IPS DF 6.9 (cell line): Measurements from ENCODE around the gene FBXO5.

Experiments used
- DNase-seq: peaks from one replicate; pipeline ENCODE4 v3.0.0-alpha.2; 2013; ENCODE audit warnings: low read depth, low spot score
- H3K27ac ChIP-seq: one replicate; pipeline ENCODE4 v1.5.1; 2013; ENCODE audit warnings: low read length, control low read depth
- H3K27me3 ChIP-seq: 2 replicates; pipeline ENCODE4 v1.6.1; 2013; ENCODE audit warnings: mild to moderate bottlenecking, low read length; ENCODE audit not compliant: control insufficient read depth, insufficient read depth
- H3K36me3 ChIP-seq: 2 replicates; pipeline ENCODE4 v1.6.1; 2013; ENCODE audit warnings: low read length; ENCODE audit not compliant: control insufficient read depth, insufficient read depth
- H3K4me1 ChIP-seq: 2 replicates; pipeline ENCODE4 v1.6.1; 2013; ENCODE audit warnings: low read length; ENCODE audit not compliant: control insufficient read depth, insufficient read depth
- H3K4me3 ChIP-seq: 2 replicates; pipeline ENCODE4 v1.5.1; 2013; ENCODE audit warnings: mild to moderate bottlenecking, low read length
- H3K9me3 ChIP-seq: 2 replicates; pipeline ENCODE4 v1.6.1; 2013; ENCODE audit warnings: low read length, inconsistent platforms; ENCODE audit not compliant: control insufficient read depth, insufficient read depth
- WGBS: extraction: QIAGEN DNeasy Blood & Tissue Kit; methylation state at CpG from one replicate; pipeline ENCODE4 v1.1.7; 2013; ENCODE audit warnings: mixed read lengths, missing lambda C conversion rate; ENCODE audit not compliant: insufficient read length, insufficient coverage; 5-methylcytosine and 5-hydroxymethylcytosine counted together

Gene FBXO5, protein sequence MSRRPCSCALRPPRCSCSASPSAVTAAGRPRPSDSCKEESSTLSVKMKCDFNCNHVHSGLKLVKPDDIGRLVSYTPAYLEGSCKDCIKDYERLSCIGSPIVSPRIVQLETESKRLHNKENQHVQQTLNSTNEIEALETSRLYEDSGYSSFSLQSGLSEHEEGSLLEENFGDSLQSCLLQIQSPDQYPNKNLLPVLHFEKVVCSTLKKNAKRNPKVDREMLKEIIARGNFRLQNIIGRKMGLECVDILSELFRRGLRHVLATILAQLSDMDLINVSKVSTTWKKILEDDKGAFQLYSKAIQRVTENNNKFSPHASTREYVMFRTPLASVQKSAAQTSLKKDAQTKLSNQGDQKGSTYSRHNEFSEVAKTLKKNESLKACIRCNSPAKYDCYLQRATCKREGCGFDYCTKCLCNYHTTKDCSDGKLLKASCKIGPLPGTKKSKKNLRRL

DNA sequence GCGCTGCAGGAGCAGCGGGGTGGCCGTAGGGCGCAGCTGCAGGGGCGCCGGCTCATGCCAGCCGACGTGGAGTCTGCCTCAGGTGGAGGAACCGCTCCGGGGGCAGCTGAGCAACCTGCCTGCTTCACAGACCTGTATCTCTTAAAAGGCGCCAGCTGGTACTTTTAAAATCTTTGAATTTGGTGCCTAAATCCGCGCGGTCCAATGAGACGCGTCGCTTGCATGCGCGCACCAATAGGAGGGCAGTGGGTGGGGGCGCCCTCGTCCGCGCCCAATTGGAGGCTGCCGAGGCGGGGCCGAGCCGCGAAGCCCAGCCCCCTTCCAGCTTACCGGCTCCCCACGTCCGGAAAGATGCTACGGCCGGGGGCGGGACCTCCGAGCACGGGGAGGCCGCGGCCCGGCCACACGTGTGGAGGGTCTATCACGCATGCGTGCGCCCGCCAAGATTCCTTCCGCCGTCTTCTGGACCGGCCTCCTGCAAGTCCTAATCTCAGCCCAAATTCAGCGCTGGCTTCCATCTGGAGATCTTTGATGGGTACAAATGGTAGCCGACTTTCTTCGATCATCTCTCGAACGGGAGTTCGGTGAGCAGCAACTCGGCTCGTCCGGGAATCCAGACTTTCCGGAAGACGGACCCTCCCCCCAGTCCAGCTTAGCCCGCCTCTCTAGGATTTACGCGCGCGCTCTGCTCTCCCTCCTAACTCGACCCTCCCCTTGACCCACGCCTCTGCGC lies at the start of gene FBXO5:
Gene FBXO5, minus strand, starts transcription at position 138 of the 733 bp plus-strand sequence. Its CDS starts 82 bp downstream, at position 56.
- Histone ChIP-seq H3K36me3 (no peaks in the 10 kb centered on the region), H3K4me1 (no peaks in the 10 kb centered on the region), H3K4me3 (peak within 1 kb of the TSS; percentile 78), H3K9me3 (no peaks in the 10 kb centered on the region), H3K27ac (no peak within 1 kb of the TSS), H3K27me3 (no peaks in the 10 kb centered on the region)
- no CpG with 5 or more reads among the region's 66 CpGs for WGBS
- DNase-seq = peak; percentile 84

DNA sequence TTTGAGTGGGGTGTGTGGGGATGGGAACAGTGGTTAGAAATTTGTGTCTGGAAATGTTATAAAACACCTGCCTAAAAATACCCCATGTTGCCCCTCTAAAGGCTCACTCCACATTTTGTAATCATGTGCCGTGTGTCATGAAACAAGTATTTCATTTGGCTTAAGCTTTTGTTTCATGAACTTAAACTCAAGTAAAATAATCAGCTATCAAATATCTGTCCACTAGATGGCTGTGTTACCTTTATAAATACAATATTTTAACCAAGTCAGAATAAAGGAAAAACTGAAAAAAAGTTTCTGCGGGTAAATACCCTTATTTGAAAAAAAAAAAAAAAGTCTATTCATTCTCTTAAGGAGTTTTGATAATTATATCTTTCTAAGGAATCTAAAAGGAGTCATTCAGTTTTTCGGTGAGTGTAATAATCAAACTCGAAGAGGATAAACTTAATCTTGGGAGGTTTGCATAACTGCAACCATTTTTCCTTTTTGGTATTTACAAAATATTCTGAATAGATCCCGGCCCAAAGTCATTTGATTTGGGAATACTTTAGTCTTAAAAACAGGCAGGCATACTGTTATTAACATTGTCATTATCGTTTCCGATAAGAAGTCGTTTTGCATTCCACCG lies 49.5 kb upstream of the FBXO5 start:
- WGBS = no CpG with 5 or more reads among the region's 9 CpGs

DNA sequence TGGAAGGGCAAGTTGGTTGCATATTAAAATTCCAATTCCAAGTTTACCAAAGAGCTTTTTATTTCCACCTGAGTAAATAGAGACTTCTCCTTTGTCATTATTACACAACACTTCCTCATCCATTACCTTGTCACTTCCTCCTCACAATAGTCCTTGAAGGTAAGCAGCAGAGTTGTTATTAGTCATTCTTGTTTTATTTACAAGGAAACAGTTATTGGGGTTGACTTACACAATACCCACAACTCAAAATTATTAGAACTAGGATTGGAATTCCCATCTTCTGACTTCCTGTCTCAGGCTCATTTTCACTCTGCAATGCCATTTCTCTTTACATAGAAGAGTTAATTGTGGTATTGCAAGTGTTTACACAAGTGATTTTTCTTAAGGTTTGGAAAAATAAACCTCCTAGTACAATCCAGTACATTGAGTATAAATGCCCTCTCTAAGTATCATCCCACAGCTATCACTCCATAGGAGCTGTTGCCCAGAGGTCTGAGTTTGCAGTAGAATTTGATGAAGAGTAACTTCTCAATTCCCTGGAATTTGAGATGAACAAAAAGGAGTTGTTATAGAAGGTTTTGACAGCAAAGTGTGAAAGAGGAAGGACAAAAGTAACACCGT lies 48.6 kb upstream of the FBXO5 start:
- Histone ChIP-seq H3K4me3 (no peak overlapping the region), H3K27me3 (no peaks in the 10 kb centered on the region), H3K9me3 (no peaks in the 10 kb centered on the region), H3K4me1 (no peaks in the 10 kb centered on the region), H3K27ac (no peak overlapping the region), H3K36me3 (no peaks in the 10 kb centered on the region)
- WGBS = no CpG with 5 or more reads among the region's 1 CpG
- DNase-seq = no peak

More for the DNA sequence above, 49.5 kb upstream of the FBXO5 start:
- H3K27me3 ChIP-seq = no peaks in the 10 kb centered on the region
- H3K4me3 ChIP-seq = no peak overlapping the region
- no peaks in the 10 kb centered on the region for H3K9me3 ChIP-seq
- H3K4me1 ChIP-seq = no peaks in the 10 kb centered on the region
- H3K36me3 ChIP-seq = no peaks in the 10 kb centered on the region
- DNase-seq = no peak
- no peak overlapping the region for H3K27ac ChIP-seq

DNA sequence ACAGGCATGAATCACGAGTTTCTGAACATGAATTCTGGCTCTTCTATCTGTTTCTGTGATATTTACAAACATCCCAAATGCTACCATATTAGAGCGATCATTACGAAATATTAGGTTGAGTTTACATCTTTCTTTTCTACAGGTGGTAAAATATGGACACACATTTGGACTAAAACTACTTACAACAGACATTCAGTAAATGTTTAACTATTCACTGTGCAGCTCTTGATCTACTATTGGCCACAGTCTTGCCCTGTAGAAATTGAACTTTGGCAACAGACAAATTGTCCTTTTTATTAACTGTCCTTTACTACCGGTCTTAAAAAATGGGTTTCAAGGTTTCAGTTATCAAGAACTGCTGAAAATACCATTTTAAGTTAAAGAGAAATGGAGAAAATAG lies 46.1 kb upstream of the FBXO5 start:
- no peak for DNase-seq
- Histone ChIP-seq H3K9me3 (no peaks in the 10 kb centered on the region), H3K36me3 (no peaks in the 10 kb centered on the region), H3K4me1 (no peaks in the 10 kb centered on the region), H3K27ac (no peak overlapping the region), H3K27me3 (no peaks in the 10 kb centered on the region), H3K4me3 (no peak overlapping the region)
- WGBS = no CpG with 5 or more reads among the region's 4 CpGs

DNA sequence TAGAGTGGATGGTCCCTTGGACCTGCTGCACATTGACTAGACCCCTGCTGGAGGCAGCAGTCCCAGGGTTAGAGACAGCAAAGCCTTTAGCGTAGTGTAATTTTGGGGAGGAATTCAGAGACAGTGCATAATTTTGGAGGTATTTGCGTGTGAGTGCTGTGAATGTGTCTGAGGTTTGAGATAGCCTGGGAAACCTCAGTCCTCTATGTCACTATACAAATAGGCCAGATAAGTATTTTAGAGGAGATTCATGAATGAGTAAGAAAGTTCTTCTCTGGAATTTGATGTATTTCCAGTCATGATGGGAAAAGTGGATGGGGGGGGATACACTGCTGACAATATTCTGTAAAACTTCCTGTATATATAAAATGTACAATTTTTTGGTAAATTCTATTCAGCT lies 45.4 kb upstream of the FBXO5 start:
- Histone ChIP-seq H3K27ac (no peak overlapping the region), H3K4me3 (no peak overlapping the region), H3K27me3 (no peaks in the 10 kb centered on the region), H3K9me3 (no peaks in the 10 kb centered on the region), H3K36me3 (no peaks in the 10 kb centered on the region), H3K4me1 (no peaks in the 10 kb centered on the region)
- WGBS = no CpG with 5 or more reads among the region's 2 CpGs
- DNase-seq = no peak

DNA sequence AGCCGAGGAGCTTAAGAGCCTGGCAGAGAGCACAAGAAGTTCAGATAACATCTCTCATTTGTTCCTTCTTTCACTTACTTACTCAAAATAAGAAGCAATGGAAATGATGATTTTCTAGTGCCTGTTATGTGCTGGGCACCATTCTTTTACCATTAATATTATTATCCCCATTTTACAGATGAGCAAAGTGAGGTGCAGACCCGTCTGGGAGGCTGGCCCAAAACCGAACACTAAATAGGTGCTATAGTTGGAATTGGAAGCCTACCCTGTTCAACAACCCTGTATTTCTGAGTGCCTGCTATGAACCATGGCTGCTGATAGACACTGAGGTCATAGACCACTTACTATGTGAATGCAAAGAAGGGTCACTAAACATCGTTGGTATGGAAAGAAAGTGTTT lies 44.6 kb upstream of the FBXO5 start:
- H3K4me3 ChIP-seq = no peak overlapping the region
- no peak for DNase-seq
- H3K27me3 ChIP-seq = no peaks in the 10 kb centered on the region
- WGBS = no CpG with 5 or more reads among the region's 4 CpGs
- H3K9me3 ChIP-seq = no peaks in the 10 kb centered on the region
- H3K27ac ChIP-seq = no peak overlapping the region
- H3K36me3 ChIP-seq = no peaks in the 10 kb centered on the region
- H3K4me1 ChIP-seq = no peaks in the 10 kb centered on the region

DNA sequence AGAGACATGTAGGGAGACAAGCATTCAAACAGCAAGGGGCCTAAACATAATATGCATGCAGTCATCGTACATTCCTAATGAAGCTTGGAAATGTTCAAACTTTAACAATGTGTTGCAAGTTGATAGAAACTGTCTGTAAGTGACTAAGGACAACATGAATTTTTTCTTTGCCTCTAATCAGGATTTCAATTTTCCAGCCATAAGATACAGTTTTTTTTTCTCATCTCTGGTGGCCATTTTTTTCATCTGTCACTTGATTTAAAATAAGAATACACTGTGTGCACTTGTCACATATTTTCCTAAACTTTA lies 41.8 kb upstream of the FBXO5 start:
- no peaks in the 10 kb centered on the region for H3K36me3 ChIP-seq
- no peak overlapping the region for H3K4me3 ChIP-seq
- no peaks in the 10 kb centered on the region for H3K27me3 ChIP-seq
- H3K27ac ChIP-seq = no peak overlapping the region
- no peak for DNase-seq
- H3K9me3 ChIP-seq = no peaks in the 10 kb centered on the region
- no peaks in the 10 kb centered on the region for H3K4me1 ChIP-seq
- WGBS = no CpG with 5 or more reads among the region's 1 CpG

- no peaks in the 10 kb centered on the region for H3K9me3 ChIP-seq
- H3K4me3 ChIP-seq = no peak overlapping the region
- DNase-seq = peak; percentile 37
- no peak overlapping the region for H3K27ac ChIP-seq
- H3K36me3 ChIP-seq = no peaks in the 10 kb centered on the region
- no peaks in the 10 kb centered on the region for H3K27me3 ChIP-seq
- no peaks in the 10 kb centered on the region for H3K4me1 ChIP-seq
- WGBS = no CpG with 5 or more reads among the region's 6 CpGs
Observed at GRCh38 chr6:153023977-153024708, 41.3 kb upstream of the FBXO5 start.

DNA sequence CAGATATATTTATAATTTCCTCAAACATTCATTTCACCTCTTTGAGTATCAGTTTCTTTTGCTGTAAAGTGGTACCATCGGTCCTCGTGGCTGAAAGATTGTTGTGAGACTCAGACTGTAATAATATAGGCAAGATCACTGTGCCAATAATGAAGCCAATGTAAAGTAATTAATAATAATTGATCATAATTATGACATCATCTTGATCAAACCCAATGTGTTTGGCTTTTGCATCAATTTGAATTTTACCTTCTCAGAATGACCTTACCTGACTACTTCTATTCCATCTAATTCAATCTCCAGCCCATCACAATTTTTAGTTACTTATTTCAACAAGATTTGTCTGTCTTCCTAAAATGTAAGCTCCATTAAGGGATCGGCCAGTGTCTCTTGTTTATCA lies 35.5 kb upstream of the FBXO5 start:
- no peaks in the 10 kb centered on the region for H3K4me1 ChIP-seq
- H3K27ac ChIP-seq = no peak overlapping the region
- WGBS = no CpG with 5 or more reads among the region's 3 CpGs

GRCh38 chr6:153016846-153017245 lies 34.0 kb upstream of the FBXO5 start:
- Histone ChIP-seq H3K9me3 (no peaks in the 10 kb centered on the region), H3K27ac (no peak overlapping the region), H3K36me3 (no peaks in the 10 kb centered on the region), H3K4me3 (no peak overlapping the region), H3K4me1 (no peaks in the 10 kb centered on the region), H3K27me3 (no peaks in the 10 kb centered on the region)
- DNase-seq = no peak
- WGBS = no CpG with 5 or more reads among the region's 3 CpGs

More for the DNA sequence above, 35.5 kb upstream of the FBXO5 start:
- Histone ChIP-seq H3K9me3 (no peaks in the 10 kb centered on the region), H3K36me3 (no peaks in the 10 kb centered on the region), H3K4me3 (no peak overlapping the region), H3K27me3 (no peaks in the 10 kb centered on the region)
- DNase-seq = no peak
